Measurements from ENCODE around the gene TOM1L2.

The TOM1L2 gene

GRCh38 chr17:18017958-18018357, 45.8 kb upstream of the TOM1L2 start:
- Histone ChIP-seq H3K27me3 (no peaks in the 10 kb centered on the region), H3K9me3 (no peaks in the 10 kb centered on the region), H3K4me1 (ENCODE audit: control insufficient read depth in 1 of 2, insufficient read depth in 1 of 2, low read depth in 1 of 2, low read length in 1 of 2) (no peaks in the 10 kb centered on the region), H3K27ac (no peak overlapping the region), H3K36me3 (peaks cover 74% of the 10 kb centered on the region), H3K4me3 (ENCODE audit: low read depth in 1 of 2, low read length in 1 of 2) (no peak overlapping the region)
- TF ChIP-seq, protein P1, sequence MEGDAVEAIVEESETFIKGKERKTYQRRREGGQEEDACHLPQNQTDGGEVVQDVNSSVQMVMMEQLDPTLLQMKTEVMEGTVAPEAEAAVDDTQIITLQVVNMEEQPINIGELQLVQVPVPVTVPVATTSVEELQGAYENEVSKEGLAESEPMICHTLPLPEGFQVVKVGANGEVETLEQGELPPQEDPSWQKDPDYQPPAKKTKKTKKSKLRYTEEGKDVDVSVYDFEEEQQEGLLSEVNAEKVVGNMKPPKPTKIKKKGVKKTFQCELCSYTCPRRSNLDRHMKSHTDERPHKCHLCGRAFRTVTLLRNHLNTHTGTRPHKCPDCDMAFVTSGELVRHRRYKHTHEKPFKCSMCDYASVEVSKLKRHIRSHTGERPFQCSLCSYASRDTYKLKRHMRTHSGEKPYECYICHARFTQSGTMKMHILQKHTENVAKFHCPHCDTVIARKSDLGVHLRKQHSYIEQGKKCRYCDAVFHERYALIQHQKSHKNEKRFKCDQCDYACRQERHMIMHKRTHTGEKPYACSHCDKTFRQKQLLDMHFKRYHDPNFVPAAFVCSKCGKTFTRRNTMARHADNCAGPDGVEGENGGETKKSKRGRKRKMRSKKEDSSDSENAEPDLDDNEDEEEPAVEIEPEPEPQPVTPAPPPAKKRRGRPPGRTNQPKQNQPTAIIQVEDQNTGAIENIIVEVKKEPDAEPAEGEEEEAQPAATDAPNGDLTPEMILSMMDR (IDR thresholded peaks at IDR 0.05): no peak

DNA sequence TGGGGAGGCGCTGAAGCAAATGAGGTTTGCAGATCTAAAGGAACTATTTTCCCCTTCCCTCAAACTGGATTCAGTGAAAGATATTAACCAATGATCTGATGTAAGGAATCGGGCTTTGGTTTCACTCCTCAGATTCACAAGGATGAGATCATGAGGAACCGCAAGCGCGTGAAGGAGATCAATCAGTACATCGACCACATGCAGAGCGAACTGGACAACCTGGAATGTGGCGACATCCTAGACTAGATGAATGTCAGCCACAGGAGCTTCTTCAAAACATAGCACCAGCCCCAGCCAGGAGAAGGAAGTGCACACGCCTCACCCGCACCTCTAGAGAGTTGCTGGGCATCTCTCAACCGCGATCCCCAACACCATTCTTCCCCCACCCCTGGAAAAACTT, 44.2 kb upstream of the TOM1L2 start:
- Histone ChIP-seq H3K27ac (no peak overlapping the region), H3K36me3 (peaks cover 69% of the 10 kb centered on the region), H3K4me3 (ENCODE audit: low read depth in 1 of 2, low read length in 1 of 2) (no peak overlapping the region), H3K9me3 (no peaks in the 10 kb centered on the region), H3K4me1 (ENCODE audit: control insufficient read depth in 1 of 2, insufficient read depth in 1 of 2, low read depth in 1 of 2, low read length in 1 of 2) (no peaks in the 10 kb centered on the region), H3K27me3 (no peaks in the 10 kb centered on the region)
- TF ChIP-seq, protein P1 (IDR thresholded peaks at IDR 0.05): no peak

DNA sequence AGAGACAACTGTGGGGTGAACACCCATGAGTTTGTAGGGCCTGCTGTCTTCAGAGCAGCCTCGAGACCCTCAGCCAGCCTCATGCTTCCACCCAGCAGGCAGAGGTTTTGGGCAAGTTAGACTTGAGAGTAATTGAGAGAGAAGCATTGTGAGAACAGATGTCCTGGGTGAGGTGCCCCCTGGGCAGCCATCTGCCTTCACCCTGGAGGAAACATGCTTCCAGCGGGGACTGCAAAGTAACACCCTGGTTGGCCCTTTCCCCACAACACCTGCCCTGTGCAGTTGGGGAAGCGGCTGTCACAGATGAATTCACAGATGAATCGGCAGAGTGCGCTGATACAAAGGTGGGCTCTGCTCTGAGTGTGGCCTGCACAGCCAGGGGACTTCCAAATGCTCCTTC, 43.4 kb upstream of the TOM1L2 start:
- Histone ChIP-seq H3K27ac (no peak overlapping the region), H3K36me3 (peaks cover 66% of the 10 kb centered on the region)
- TF ChIP-seq, protein P1 (IDR thresholded peaks at IDR 0.05): no peak

DNA sequence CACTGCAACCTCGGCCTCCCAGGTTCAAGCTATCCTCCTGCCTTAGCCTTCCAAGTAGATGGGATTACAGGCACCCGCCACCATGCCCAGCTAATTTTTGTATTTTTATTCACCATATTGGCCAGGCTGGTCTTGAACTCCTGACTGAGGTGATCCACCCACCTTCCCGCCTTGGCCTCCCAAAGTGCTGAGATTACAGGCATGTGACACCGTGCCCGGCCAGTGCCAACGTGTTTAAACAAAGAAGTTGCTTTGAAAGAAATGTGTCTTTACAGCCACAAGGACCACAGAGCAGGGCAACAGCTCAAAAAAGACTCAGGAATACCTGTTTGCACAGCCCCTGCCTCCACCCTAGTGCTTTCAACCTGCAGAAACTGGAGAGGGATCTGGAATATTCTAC, 41.8 kb upstream of the TOM1L2 start:
- Histone ChIP-seq H3K4me3 (ENCODE audit: low read depth in 1 of 2, low read length in 1 of 2) (no peak overlapping the region), H3K27ac (no peak overlapping the region), H3K27me3 (no peaks in the 10 kb centered on the region), H3K4me1 (ENCODE audit: control insufficient read depth in 1 of 2, insufficient read depth in 1 of 2, low read depth in 1 of 2, low read length in 1 of 2) (no peaks in the 10 kb centered on the region), H3K9me3 (no peaks in the 10 kb centered on the region), H3K36me3 (peaks cover 62% of the 10 kb centered on the region)
- TF ChIP-seq, protein P1 (IDR thresholded peaks at IDR 0.05): no peak

More for the DNA sequence above, 43.4 kb upstream of the TOM1L2 start:
- Histone ChIP-seq H3K4me3 (ENCODE audit: low read depth in 1 of 2, low read length in 1 of 2) (no peak overlapping the region), H3K4me1 (ENCODE audit: control insufficient read depth in 1 of 2, insufficient read depth in 1 of 2, low read depth in 1 of 2, low read length in 1 of 2) (no peaks in the 10 kb centered on the region), H3K9me3 (no peaks in the 10 kb centered on the region), H3K27me3 (no peaks in the 10 kb centered on the region)

DNA sequence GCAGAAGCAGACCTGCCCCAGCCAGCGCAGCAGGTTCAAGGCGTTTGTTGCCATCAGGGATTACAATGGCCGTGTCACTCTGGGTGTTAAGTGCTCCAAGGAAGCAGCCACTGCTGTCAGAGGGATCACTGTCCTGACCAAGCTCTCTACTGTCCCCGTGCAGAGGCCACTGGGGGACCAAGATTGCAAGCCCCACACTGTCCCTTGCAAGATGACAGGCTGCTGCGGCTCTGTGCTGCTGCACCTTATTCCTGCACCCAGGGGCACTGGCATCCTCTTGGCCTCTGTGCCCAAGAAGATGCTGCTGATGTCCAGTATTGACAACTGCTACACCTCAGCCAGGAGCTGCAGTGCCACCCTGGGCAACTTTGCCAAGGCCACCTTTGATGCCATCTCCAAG, 39.1 kb upstream of the TOM1L2 start:
- H3K36me3 ChIP-seq: peaks cover 67% of the 10 kb centered on the region
- H3K4me1 ChIP-seq (ENCODE audit: control insufficient read depth in 1 of 2, insufficient read depth in 1 of 2, low read depth in 1 of 2, low read length in 1 of 2): no peaks in the 10 kb centered on the region
- no peaks in the 10 kb centered on the region for H3K9me3 ChIP-seq
- no peak overlapping the region for H3K4me3 ChIP-seq (ENCODE audit: low read depth in 1 of 2, low read length in 1 of 2)
- no peaks in the 10 kb centered on the region for H3K27me3 ChIP-seq
- TF ChIP-seq, protein P1 (IDR thresholded peaks at IDR 0.05): no peak
- H3K27ac ChIP-seq: no peak overlapping the region
